HepG2 (cell line): Measurements from ENCODE around the gene RBM27. TPM values are rescaled to one million over a fixed set of nuclear protein-coding genes. Genes with fewer than 3 reads are reported as not detected.

ENCODE experiments used
- BRD4 ChIP-seq: sonication (generic); formaldehyde crosslinking; IDR thresholded peaks from 2 replicates; pipeline ENCODE4 v1.4.0; 2020; ENCODE audit warnings: missing genetic modification reagents
- ESRRA ChIP-seq: sonication (generic); formaldehyde crosslinking; IDR thresholded peaks from 2 replicates; pipeline ENCODE4 v1.5.1; 2020; ENCODE audit warnings: mild to moderate bottlenecking, low read depth, missing genetic modification reagents
- FOXK1 ChIP-seq: sonication (generic); formaldehyde crosslinking; IDR thresholded peaks from 2 replicates; pipeline ENCODE4 v1.4.0; 2020; ENCODE audit warnings: low read depth, missing genetic modification reagents, borderline replicate concordance
- GABPA ChIP-seq, 2 experiments: IDR thresholded peaks; 2 replicates each; pipeline ENCODE4 v1.6.1; 2011 to 2016; ENCODE audit warnings: low read depth in 2 of 2, low read length in 1 of 2, missing biosample characterization in 1 of 2, missing genetic modification characterization in 1 of 2
- HDAC6 ChIP-seq: fragments of 200-600 bp; sonication (generic); IDR thresholded peaks from 2 replicates; pipeline ENCODE4 v1.7.0; 2017; ENCODE audit warnings: mild to moderate bottlenecking, antibody characterized with exemption, low read length, low read depth
- IKZF4 ChIP-seq: sonication (generic); formaldehyde crosslinking; IDR thresholded peaks from 2 replicates; pipeline ENCODE4 v1.5.1; 2020; ENCODE audit warnings: borderline replicate concordance, mild to moderate bottlenecking, low read depth, missing genetic modification reagents; ENCODE audit errors: not compliant biosample characterization
- MED1 ChIP-seq: sonication (generic); formaldehyde crosslinking; IDR thresholded peaks from 2 replicates; pipeline ENCODE4 v1.4.0; 2020; ENCODE audit warnings: missing genetic modification reagents
- NRL ChIP-seq: sonication (generic); formaldehyde crosslinking; IDR thresholded peaks from 2 replicates; pipeline ENCODE4 v1.5.0; 2020; ENCODE audit warnings: missing genetic modification reagents, mild to moderate bottlenecking, moderate library complexity, borderline replicate concordance
- PHB2 ChIP-seq: fragments of 450-650 bp; IDR thresholded peaks from 2 replicates; pipeline ENCODE4 v1.6.1; 2018; ENCODE audit not compliant: partially characterized antibody
- RFX5 ChIP-seq: IDR thresholded peaks from 2 replicates; pipeline ENCODE4 v1.6.1; 2011; ENCODE audit warnings: low read depth, low read length, improper control_type of control experiment
- SSRP1 ChIP-seq: IDR thresholded peaks from 2 replicates; pipeline ENCODE4 v1.6.1; 2016; ENCODE audit warnings: control low read depth
- ZFP36L1 ChIP-seq: sonication (generic); formaldehyde crosslinking; IDR thresholded peaks from 2 replicates; pipeline ENCODE4 v1.8.0; 2022; ENCODE audit warnings: mild to moderate bottlenecking, missing genetic modification reagents, moderate library complexity
- ZNF260 ChIP-seq: sonication (generic); formaldehyde crosslinking; IDR thresholded peaks from 2 replicates; pipeline ENCODE4 v1.4.0; 2020; ENCODE audit warnings: missing genetic modification reagents, low read depth, mild to moderate bottlenecking, borderline replicate concordance
- ZNF510 ChIP-seq: sonication (generic); formaldehyde crosslinking; IDR thresholded peaks from 2 replicates; pipeline ENCODE4 v1.4.0; 2020; ENCODE audit warnings: low read depth, mild to moderate bottlenecking, missing genetic modification reagents
- ZNF557 ChIP-seq: sonication (generic); formaldehyde crosslinking; IDR thresholded peaks from 2 replicates; pipeline ENCODE4 v1.4.0; 2020; ENCODE audit warnings: missing genetic modification reagents
- ZNF605 ChIP-seq: sonication (generic); formaldehyde crosslinking; IDR thresholded peaks from 2 replicates; pipeline ENCODE4 v1.8.0; 2022; ENCODE audit warnings: mild to moderate bottlenecking, missing genetic modification reagents
- ZNF709 ChIP-seq: sonication (generic); formaldehyde crosslinking; IDR thresholded peaks from 2 replicates; pipeline ENCODE4 v1.5.0; 2020; ENCODE audit warnings: mild to moderate bottlenecking, missing genetic modification reagents
- ZNF879 ChIP-seq: sonication (generic); formaldehyde crosslinking; IDR thresholded peaks from 2 replicates; pipeline ENCODE4 v1.8.1; 2023; ENCODE audit warnings: missing genetic modification reagents
- polyA plus RNA-seq, 8 experiments: library from polyadenylated mRNA; depleted of rRNA in 3 of 8; stranded (reverse) in 7 of 8; unstranded in 1 of 8; fragments of >200 nt; fragmentation: Illumina TruSeq in 4 of 8; extraction: Trizol in 4 of 8; gene quantifications; 2 replicates each; pipeline versions ENCODE4 v1.2.1 to v1.2.3, GENCODE V29; 2011 to 2016; ENCODE audit warnings: low read depth in 4 of 8, missing spikeins in 1 of 8, mixed read lengths in 1 of 8; ENCODE audit not compliant: insufficient read depth in 1 of 8
- total RNA-seq, 5 experiments: library from RNA; depleted of rRNA; stranded (reverse); fragments of >200 nt; fragmentation: Illumina TruSeq; extraction: Trizol; gene quantifications; 2 replicates each; pipeline ENCODE4 v1.2.3, GENCODE V29; 2016; ENCODE audit warnings: low read depth in 1 of 5
- TF ChIP-seq, protein P1 (sequence below): sonication (generic); formaldehyde crosslinking; conservative IDR thresholded peaks from 2 replicates; pipeline ENCODE4 v1.8.0; 2022; ENCODE audit warnings: low read depth, missing genetic modification reagents
- TF ChIP-seq, protein P2 (sequence below): sonication (generic); formaldehyde crosslinking; IDR thresholded peaks from 2 replicates; pipeline ENCODE4 v1.4.0; 2020; ENCODE audit warnings: missing genetic modification reagents, borderline replicate concordance
- TF ChIP-seq, protein P3 (sequence below): sonication (generic); formaldehyde crosslinking; IDR thresholded peaks from 2 replicates; pipeline ENCODE4 v1.4.0; 2020; ENCODE audit warnings: missing genetic modification reagents
- TF ChIP-seq, protein P4 (sequence below): sonication (generic); formaldehyde crosslinking; IDR thresholded peaks from 2 replicates; pipeline ENCODE4 v1.4.0; 2020; ENCODE audit warnings: mild to moderate bottlenecking, missing genetic modification reagents

The RBM27 gene
- total and polyA plus RNA-seq, 2 of the 13 experiments (the other 11 are each of a cell fraction or from before 2014, with no cell fraction given): 12.9 to 23.4 TPM

DNA sequence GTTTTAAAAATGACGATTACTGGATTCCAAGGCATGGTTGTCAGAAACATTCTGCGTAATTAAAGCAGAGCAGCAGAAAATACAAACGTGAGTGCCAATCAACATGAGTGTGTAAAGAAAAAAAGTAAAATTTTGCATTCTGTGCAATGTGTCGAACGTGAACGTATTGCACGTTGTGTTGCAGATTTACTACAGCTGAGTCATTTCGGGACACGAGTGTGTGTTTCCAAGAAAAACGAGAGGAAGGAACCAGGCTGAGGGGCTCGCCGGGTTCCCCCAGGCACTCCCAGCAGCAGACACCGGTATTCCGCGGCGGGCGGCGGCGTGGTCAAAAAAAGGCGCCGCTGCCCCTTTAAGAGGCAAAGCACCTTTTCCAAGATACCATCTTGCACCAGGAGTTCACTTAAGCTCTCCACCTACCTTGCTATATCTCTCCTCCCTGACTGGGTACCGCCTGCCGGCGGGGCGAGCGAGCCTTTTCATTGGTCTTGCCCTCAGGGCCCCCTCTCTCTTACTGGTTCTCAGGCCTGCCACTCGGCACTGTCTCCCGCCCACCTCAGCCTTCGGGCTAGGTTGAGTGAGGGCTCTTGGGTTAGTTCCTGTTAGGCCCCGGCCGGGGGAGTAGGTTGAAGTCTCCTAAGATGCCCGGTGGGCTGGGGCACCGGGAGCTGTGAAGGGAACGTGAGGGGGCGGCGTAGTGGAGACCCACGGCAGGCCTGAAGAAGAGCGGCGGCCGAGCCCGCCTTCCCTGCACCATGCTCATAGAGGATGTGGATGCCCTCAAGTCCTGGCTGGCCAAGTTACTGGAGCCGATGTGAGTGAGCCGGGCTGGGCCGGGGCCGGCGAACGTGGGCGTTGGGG lies at the start of gene RBM27 (continued):
- TF ChIP-seq ZNF605 (CRISPR knock-in tag) (peak; percentile 43), MED1 (CRISPR knock-in tag) (0 out of 2 replicates have a peak, but pooled peaks have one; percentile 22), ZNF709 (CRISPR knock-in tag) (no peak), GABPA (IDR thresholded peaks at IDR 0.05; ENCODE audit: low read depth, low read length) (no peak), GABPA (CRISPR knock-in tag; IDR thresholded peaks at IDR 0.05; ENCODE audit: low read depth) (peak; percentile 80), ZNF260 (no peak), FOXK1 (CRISPR knock-in tag) (no peak), ZNF557 (no peak), PHB2 (no peak), ZNF879 (CRISPR knock-in tag) (no peak), SSRP1 (no peak), ESRRA (no peak), ZFP36L1 (CRISPR knock-in tag) (no peak), HDAC6 (no peak), BRD4 (CRISPR knock-in tag) (no peak), NRL (peak; percentile 57; the same call in 1 of the 2 replicates), ZNF510 (CRISPR knock-in tag) (0 out of 2 replicates have a peak, but pooled peaks have one; percentile 62), RFX5 (0 out of 2 replicates have a peak, but pooled peaks have one; percentile 10), IKZF4 (CRISPR knock-in tag) (peak; percentile 52)
- TF ChIP-seq, protein P1, sequence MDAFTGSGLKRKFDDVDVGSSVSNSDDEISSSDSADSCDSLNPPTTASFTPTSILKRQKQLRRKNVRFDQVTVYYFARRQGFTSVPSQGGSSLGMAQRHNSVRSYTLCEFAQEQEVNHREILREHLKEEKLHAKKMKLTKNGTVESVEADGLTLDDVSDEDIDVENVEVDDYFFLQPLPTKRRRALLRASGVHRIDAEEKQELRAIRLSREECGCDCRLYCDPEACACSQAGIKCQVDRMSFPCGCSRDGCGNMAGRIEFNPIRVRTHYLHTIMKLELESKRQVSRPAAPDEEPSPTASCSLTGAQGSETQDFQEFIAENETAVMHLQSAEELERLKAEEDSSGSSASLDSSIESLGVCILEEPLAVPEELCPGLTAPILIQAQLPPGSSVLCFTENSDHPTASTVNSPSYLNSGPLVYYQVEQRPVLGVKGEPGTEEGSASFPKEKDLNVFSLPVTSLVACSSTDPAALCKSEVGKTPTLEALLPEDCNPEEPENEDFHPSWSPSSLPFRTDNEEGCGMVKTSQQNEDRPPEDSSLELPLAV (CRISPR knock-in tag): no peak
- TF ChIP-seq, protein P2, sequence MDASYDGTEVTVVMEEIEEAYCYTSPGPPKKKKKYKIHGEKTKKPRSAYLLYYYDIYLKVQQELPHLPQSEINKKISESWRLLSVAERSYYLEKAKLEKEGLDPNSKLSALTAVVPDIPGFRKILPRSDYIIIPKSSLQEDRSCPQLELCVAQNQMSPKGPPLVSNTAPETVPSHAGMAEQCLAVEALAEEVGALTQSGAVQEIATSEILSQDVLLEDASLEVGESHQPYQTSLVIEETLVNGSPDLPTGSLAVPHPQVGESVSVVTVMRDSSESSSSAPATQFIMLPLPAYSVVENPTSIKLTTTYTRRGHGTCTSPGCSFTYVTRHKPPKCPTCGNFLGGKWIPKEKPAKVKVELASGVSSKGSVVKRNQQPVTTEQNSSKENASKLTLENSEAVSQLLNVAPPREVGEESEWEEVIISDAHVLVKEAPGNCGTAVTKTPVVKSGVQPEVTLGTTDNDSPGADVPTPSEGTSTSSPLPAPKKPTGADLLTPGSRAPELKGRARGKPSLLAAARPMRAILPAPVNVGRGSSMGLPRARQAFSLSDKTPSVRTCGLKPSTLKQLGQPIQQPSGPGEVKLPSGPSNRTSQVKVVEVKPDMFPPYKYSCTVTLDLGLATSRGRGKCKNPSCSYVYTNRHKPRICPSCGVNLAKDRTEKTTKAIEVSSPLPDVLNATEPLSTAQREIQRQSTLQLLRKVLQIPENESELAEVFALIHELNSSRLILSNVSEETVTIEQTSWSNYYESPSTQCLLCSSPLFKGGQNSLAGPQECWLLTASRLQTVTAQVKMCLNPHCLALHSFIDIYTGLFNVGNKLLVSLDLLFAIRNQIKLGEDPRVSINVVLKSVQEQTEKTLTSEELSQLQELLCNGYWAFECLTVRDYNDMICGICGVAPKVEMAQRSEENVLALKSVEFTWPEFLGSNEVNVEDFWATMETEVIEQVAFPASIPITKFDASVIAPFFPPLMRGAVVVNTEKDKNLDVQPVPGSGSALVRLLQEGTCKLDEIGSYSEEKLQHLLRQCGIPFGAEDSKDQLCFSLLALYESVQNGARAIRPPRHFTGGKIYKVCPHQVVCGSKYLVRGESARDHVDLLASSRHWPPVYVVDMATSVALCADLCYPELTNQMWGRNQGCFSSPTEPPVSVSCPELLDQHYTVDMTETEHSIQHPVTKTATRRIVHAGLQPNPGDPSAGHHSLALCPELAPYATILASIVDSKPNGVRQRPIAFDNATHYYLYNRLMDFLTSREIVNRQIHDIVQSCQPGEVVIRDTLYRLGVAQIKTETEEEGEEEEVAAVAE (CRISPR knock-in tag): no peak
- TF ChIP-seq, protein P3, sequence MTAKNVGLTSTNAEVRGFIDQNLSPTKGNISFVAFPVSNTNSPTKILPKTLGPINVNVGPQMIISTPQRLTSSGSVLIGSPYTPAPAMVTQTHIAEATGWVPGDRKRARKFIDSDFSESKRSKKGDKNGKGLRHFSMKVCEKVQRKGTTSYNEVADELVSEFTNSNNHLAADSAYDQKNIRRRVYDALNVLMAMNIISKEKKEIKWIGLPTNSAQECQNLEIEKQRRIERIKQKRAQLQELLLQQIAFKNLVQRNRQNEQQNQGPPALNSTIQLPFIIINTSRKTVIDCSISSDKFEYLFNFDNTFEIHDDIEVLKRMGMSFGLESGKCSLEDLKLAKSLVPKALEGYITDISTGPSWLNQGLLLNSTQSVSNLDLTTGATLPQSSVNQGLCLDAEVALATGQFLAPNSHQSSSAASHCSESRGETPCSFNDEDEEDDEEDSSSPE: peak; percentile 82
- TF ChIP-seq, protein P4, sequence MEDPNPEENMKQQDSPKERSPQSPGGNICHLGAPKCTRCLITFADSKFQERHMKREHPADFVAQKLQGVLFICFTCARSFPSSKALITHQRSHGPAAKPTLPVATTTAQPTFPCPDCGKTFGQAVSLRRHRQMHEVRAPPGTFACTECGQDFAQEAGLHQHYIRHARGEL (CRISPR knock-in tag): no peak
